ENCODE data around the gene TRIM51.

DNA sequence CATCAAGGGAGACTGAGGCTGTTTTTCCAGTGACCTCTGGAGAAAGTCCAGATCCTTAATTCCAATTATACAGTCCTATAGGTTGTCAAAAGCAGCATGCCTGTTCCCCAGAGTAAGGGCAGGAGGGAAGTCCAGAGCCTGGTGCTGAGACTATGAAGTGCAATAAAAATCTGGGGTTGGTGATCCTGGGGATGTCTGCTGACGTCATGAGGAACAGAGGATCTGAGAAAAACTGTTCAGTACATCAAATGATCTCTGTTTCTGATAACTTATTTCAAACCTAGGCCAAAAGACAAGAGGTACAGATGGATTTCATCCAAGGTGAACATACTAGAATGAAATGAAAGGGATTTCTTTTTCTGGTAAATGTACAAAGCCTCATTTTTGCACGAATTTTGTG is 19.2 kb downstream of the TRIM51 start:
- TF ChIP-seq, protein P1, sequence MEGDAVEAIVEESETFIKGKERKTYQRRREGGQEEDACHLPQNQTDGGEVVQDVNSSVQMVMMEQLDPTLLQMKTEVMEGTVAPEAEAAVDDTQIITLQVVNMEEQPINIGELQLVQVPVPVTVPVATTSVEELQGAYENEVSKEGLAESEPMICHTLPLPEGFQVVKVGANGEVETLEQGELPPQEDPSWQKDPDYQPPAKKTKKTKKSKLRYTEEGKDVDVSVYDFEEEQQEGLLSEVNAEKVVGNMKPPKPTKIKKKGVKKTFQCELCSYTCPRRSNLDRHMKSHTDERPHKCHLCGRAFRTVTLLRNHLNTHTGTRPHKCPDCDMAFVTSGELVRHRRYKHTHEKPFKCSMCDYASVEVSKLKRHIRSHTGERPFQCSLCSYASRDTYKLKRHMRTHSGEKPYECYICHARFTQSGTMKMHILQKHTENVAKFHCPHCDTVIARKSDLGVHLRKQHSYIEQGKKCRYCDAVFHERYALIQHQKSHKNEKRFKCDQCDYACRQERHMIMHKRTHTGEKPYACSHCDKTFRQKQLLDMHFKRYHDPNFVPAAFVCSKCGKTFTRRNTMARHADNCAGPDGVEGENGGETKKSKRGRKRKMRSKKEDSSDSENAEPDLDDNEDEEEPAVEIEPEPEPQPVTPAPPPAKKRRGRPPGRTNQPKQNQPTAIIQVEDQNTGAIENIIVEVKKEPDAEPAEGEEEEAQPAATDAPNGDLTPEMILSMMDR (IDR thresholded peaks at IDR 0.05), result no peak
- TF ChIP-seq POLR2A (IDR thresholded peaks at IDR 0.05), result no peak
